ENCODE data around the gene PTPN14.

The PTPN14 gene

GRCh38 chr1:214570442-214570841 lies 19.0 kb upstream of the PTPN14 start:
- no peak overlapping the region for H3K4me3 ChIP-seq (ENCODE audit: low read depth, low read length)
- DNase-seq = no peak
- no peaks in the 10 kb centered on the region for H3K27me3 ChIP-seq
- H3K4me1 ChIP-seq = no peaks in the 10 kb centered on the region
- H3K9me3 ChIP-seq = no peaks in the 10 kb centered on the region
- no peak for TF ChIP-seq CTCF (IDR thresholded peaks at IDR 0.05; ENCODE audit: low read depth, low read length)
- H3K36me3 ChIP-seq = no peaks in the 10 kb centered on the region

DNA sequence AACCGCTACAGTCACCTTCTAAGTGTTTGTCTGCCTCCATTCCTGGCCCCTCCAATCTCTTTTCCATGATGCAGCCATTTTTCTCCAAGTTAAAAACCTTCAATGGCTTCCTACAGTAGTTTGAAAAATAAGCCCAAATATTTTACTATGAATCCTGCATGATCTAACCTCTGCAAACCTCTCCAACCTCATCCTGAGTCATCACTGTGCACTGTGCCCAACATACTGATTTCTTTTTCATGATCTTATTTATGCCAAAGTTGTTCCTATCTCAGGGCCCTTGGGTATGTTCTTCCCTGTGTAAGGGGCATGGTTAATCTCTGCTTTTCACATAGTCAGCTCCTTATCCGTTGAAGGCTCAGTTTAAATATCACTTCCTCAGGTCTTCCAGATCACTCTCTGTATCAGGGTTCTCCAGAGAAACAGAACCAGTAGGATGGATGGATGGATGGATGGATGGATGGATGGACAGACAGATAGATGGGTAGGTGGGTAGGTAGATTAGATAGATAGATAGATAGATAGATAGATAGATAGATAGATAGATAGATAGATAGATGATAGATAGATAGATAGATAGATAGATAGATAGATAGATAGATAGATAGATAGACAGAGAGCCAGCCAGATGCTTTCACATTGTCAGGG lies 18.1 kb upstream of the PTPN14 start:
- TF ChIP-seq CTCF (IDR thresholded peaks at IDR 0.05; ENCODE audit: low read depth, low read length) = no peak
- no peaks in the 10 kb centered on the region for H3K9me3 ChIP-seq
- H3K4me3 ChIP-seq (ENCODE audit: low read depth, low read length) = no peak overlapping the region
- DNase-seq = no peak
- H3K4me1 ChIP-seq = no peaks in the 10 kb centered on the region
- H3K27me3 ChIP-seq = no peaks in the 10 kb centered on the region
- H3K36me3 ChIP-seq = no peaks in the 10 kb centered on the region

DNA sequence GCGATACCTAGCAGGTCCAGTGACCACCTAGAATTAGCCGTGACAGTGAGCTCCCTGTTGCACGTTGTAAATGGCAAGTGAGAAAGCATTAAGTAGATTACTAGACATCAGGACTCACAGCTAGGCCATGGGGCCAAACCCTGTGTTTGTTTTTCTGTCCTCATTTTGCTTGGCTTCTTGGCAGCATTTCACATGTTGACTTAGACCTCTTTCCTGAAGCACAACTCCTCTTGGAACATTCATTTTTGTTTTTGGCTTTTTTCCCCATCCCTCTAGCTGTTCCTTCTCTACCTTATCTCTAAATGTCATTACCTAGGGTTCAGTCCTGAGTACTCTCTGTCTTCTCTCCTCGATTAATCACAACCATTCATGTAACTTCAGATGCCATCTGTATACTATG lies 16.9 kb upstream of the PTPN14 start:
- TF ChIP-seq CTCF (IDR thresholded peaks at IDR 0.05; ENCODE audit: low read depth, low read length) = no peak
- Histone ChIP-seq H3K4me3 (ENCODE audit: low read depth, low read length) (no peak overlapping the region), H3K36me3 (no peaks in the 10 kb centered on the region), H3K27me3 (no peaks in the 10 kb centered on the region), H3K9me3 (no peaks in the 10 kb centered on the region), H3K4me1 (no peaks in the 10 kb centered on the region)
- DNase-seq = no peak

DNA sequence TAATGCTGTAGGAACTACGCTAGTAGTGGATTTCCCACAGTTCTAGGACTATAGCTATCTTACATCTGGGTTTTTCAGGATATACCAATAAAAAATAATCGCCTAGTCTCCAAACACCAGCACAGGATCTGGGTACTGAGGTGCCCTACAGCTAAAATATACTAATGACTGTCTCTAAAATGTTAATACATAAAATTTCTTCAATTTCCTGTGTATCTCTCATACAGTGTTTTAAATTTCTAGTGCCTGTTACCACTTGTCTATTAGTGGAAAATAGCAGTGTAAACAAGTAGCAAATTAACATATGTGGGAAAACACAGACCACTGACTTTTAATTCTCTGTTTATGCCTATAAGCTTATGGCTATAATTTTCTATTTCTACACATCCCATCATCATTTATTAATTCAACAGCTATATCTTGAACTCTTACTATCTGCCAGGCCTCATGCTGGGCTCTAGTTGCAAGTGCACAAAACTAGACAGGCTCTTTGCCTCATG lies 16.1 kb upstream of the PTPN14 start:
- Histone ChIP-seq H3K4me3 (ENCODE audit: low read depth, low read length) (no peak overlapping the region), H3K9me3 (no peaks in the 10 kb centered on the region), H3K36me3 (no peaks in the 10 kb centered on the region), H3K4me1 (no peaks in the 10 kb centered on the region), H3K27me3 (no peaks in the 10 kb centered on the region; the same call in 1 of the 2 replicates)
- no peak for DNase-seq
- TF ChIP-seq CTCF (IDR thresholded peaks at IDR 0.05; ENCODE audit: low read depth, low read length) = no peak

DNA sequence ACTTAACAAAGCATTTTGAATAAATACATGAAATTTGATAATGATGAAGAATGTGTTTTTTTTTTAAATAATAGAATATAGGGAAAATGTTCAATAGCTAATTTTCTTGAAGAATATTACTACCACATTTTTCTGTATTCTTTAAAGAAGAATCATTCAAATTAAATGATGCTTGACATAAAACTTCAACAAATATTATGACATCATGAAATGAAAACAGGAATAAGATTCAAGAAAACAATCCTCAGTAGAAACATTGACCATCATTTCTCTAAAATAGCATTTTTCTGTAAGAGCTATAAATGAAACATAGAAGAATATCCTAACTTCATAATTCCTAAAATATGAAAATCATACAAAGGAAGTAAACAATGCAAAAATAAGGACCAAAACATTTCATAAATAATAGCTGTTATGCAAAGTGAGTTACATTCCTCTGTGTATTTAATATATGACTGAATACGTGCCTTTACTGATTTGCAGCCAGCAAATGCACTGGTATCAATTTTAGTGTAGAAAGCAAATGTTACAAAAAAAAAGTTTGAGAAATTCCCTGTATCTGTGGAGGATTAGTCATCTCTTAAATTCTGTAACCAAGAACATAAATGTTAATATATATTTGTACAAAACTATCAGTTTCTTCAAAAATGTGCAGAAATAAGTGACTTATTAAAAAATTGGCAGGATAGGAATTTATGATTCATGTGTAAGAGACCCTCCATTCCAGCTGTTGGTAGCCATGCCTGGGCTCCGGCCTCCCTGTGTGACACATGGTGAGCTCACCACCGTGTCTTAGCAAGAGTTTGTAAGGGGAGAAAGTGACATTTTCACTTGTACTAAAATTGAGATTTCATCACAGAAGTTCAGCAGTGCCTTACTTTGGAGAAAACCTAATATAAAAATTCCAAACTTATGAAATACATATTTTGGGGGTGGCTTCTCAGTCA lies 15.0 kb upstream of the PTPN14 start:
- H3K9me3 ChIP-seq = no peaks in the 10 kb centered on the region

More for the DNA sequence above, 15.0 kb upstream of the PTPN14 start:
- Histone ChIP-seq H3K4me1 (no peaks in the 10 kb centered on the region), H3K36me3 (no peaks in the 10 kb centered on the region), H3K4me3 (ENCODE audit: low read depth, low read length) (no peak overlapping the region), H3K27me3 (no peaks in the 10 kb centered on the region; the same call in none of the 2 replicates)
- TF ChIP-seq CTCF (IDR thresholded peaks at IDR 0.05; ENCODE audit: low read depth, low read length) = no peak
- no peak for DNase-seq

All from BE2C (cell line).